Upper lobe of right lung (tissue), 1 donor: ENCODE results near the gene BAZ2B. TPM values are rescaled to one million over a fixed set of nuclear protein-coding genes. Genes with fewer than 3 reads are reported as not detected.
A peak's percentile ranks its signal among the peaks of the same experiment; 100 is the strongest.

ENCODE experiments used
- ATAC-seq: fragments of 200-7000 bp; cut with Tn5 transposase; one replicate; pipeline ENCODE4 v1.9.1; 2020; ENCODE audit warnings: mild to moderate bottlenecking, moderate library complexity
- DNase-seq: peaks from one replicate; pipeline ENCODE4 v3.0.0-alpha.2; 2020
- H3K27ac ChIP-seq: fragments of 200-600 bp; one replicate; pipeline ENCODE4 v1.8.0; 2022
- H3K27me3 ChIP-seq: fragments of 200-600 bp; one replicate; pipeline ENCODE4 v1.8.0; 2022; ENCODE audit warnings: mild to moderate bottlenecking
- H3K36me3 ChIP-seq: fragments of 200-600 bp; one replicate; pipeline ENCODE4 v1.8.0; 2022
- H3K4me1 ChIP-seq: fragments of 200-600 bp; one replicate; pipeline ENCODE4 v1.8.0; 2022
- H3K4me3 ChIP-seq: fragments of 200-600 bp; one replicate; pipeline ENCODE4 v1.8.0; 2022; ENCODE audit warnings: mild to moderate bottlenecking
- H3K9me3 ChIP-seq: fragments of 200-600 bp; one replicate; pipeline ENCODE4 v1.8.0; 2022
- CTCF ChIP-seq: fragments of 200-600 bp; IDR thresholded peaks from one replicate; pipeline ENCODE4 v1.8.0; 2022; ENCODE audit warnings: antibody characterized with exemption
- intact Hi-C: fragments of 100-400 bp; cut with DNase I; formaldehyde crosslinking; loops from one replicate; pipeline ENCODE4 v1.11.0; 2022
- long read RNA-seq: library from polyadenylated mRNA; unstranded; transcript quantifications from one replicate; pipeline ENCODE4 v2.0.0, GENCODE V29; 2021
- total RNA-seq: library from RNA; stranded (reverse); fragmentation: NEBNext Ultra II Directional; extraction: Animal tissue kit (Norgen Biotek cat#: 25700); gene quantifications from one replicate; pipeline ENCODE4 v1.2.1, GENCODE V29; 2021
- donor health status: DM: no; HTN: yes; CAD: no; lungs with severe emphysema.

The BAZ2B gene
- 91.9 TPM for total RNA-seq
- long read RNA-seq, partial matches to known transcripts: 5 of 25 reads
- long read RNA-seq, other reads (novel, unspliced or antisense): 20 of 25 reads

GRCh38 chr2:159616286-159616701, at the start of gene BAZ2B:
Gene BAZ2B (minus strand): TSS chr2:159616548. CDS start chr2:159478719, 137,829 bp downstream.
- peak within 1 kb of the TSS; percentile 77 for H3K4me3 ChIP-seq
- intact Hi-C loops: no loop called here
- no peak for DNase-seq
- H3K36me3 ChIP-seq: no peaks in the 10 kb centered on the region
- ATAC-seq: peak; percentile 49
- no peaks in the 10 kb centered on the region for H3K9me3 ChIP-seq
- peaks cover 21% of the 10 kb centered on the region for H3K4me1 ChIP-seq
- H3K27ac ChIP-seq: peak within 1 kb of the TSS; percentile 98
- TF ChIP-seq CTCF: no peak
- no peaks in the 10 kb centered on the region for H3K27me3 ChIP-seq

- H3K9me3 ChIP-seq: no peaks in the 10 kb centered on the region
- H3K4me3 ChIP-seq: no peak overlapping the region
- DNase-seq (no peak), ATAC-seq (no peak)
- H3K36me3 ChIP-seq: no peaks in the 10 kb centered on the region
- TF ChIP-seq CTCF: no peak
- intact Hi-C loops: no loop called here
- no peak overlapping the region for H3K27ac ChIP-seq
- no peaks in the 10 kb centered on the region for H3K27me3 ChIP-seq
- H3K4me1 ChIP-seq: peaks cover 9% of the 10 kb centered on the region
Observed at GRCh38 chr2:159661286-159661685, 44.9 kb upstream of the BAZ2B start.

- Histone ChIP-seq H3K36me3 (no peaks in the 10 kb centered on the region), H3K27me3 (no peaks in the 10 kb centered on the region), H3K4me3 (no peak overlapping the region), H3K4me1 (peaks cover 9% of the 10 kb centered on the region), H3K9me3 (peaks cover 8% of the 10 kb centered on the region), H3K27ac (no peak overlapping the region)
- DNase-seq: no peak
- intact Hi-C loops: no loop called here
- peak; percentile 62 for ATAC-seq
- TF ChIP-seq CTCF: no peak
Observed at GRCh38 chr2:159658881-159659873, 42.8 kb upstream of the BAZ2B start.

DNA sequence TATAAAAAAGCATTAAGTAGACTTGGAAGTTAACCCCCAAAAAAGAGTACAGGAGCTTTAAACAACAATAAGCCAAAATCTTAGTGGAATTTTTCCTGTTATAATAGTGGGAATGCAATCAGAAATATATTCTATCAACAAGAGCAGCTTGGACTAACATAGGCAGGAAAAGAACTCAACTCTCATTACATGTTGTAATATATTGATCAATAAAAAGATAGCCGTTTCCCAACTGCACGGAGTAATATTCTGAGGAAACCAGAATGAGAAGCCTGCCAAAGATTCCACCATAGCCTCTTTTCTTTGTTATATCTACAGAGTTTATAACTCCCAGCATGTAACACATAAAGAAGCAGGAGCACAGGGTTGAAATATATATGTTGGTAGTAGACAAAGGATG, 37.6 kb upstream of the BAZ2B start:
- intact Hi-C loops: no loop called here
- DNase-seq: no peak
- no peak overlapping the region for H3K27ac ChIP-seq
- peaks cover 8% of the 10 kb centered on the region for H3K9me3 ChIP-seq
- H3K4me1 ChIP-seq: peaks cover 3% of the 10 kb centered on the region
- H3K4me3 ChIP-seq: no peak overlapping the region
- ATAC-seq: no peak
- H3K36me3 ChIP-seq: no peaks in the 10 kb centered on the region
- no peak for TF ChIP-seq CTCF
- no peaks in the 10 kb centered on the region for H3K27me3 ChIP-seq

- Histone ChIP-seq H3K27ac (no peak overlapping the region), H3K9me3 (peaks cover 8% of the 10 kb centered on the region), H3K4me3 (no peak overlapping the region), H3K4me1 (no peaks in the 10 kb centered on the region), H3K27me3 (no peaks in the 10 kb centered on the region), H3K36me3 (no peaks in the 10 kb centered on the region)
- intact Hi-C loops: no loop called here
- no peak for ATAC-seq
- TF ChIP-seq CTCF: no peak
- no peak for DNase-seq
Observed at GRCh38 chr2:159651884-159652283, 35.5 kb upstream of the BAZ2B start.
